G401 (cell line): ENCODE measurements around the gene WDFY1. TPM values are rescaled to one million over a fixed set of nuclear protein-coding genes. Genes with fewer than 3 reads are reported as not detected.

Experiments used
- DNase-seq: peaks from one replicate; pipeline ENCODE4 v3.0.0-alpha.2; 2015; ENCODE audit warnings: low spot score
- in situ Hi-C: cut with HindIII; loops from 2 replicates; pipeline ENCODE4 v1.10.0; 2016; ENCODE audit warnings: low sequenced_read_pairs, mixed read lengths
- total RNA-seq: library from RNA; depleted of rRNA; stranded (reverse); fragments of >200 nt; shearing (Covaris generic); gene quantifications from 2 replicates; pipeline ENCODE4 v1.2.3, GENCODE V29; 2014

Gene WDFY1
- total RNA-seq, 1 experiment from 2014 or later: 108 TPM

DNA sequence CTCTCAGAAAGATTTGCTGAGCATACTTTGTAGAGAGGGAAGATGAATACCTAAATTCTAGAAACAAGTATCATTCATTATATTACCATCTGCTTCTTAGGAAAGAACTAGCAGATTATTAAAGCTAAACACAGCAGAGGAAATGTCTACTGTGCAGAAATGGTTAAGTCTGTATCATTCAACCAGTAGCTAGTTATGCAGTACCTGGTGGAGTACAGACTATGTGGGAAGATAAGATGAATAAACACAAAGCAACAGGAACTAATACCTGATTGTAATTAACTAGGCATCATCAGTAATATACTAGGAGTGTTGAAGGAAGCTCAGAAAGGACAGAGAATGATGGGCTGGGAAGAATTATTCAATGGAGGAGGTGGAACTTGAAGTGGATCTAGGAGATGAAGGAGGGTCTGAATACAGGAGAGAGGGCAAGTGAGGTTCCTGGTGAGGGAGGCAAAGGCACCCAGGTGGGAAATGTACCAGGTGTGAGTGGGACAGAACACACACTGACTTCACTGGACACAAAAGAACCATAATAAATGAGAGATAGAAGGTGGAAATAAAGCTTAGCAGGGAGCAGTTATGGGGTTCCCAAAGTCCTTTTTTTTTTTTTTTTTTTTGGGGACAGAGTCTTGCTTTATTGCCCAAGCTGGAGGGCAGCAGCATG lies 9.5 kb downstream of the WDFY1 start:
- DNase-seq: no peak
- in situ Hi-C loops: no loop called here

GRCh38 chr2:223934870-223935269 lies 10.3 kb downstream of the WDFY1 start:
- in situ Hi-C loops: no loop called here
- no peak for DNase-seq

DNA sequence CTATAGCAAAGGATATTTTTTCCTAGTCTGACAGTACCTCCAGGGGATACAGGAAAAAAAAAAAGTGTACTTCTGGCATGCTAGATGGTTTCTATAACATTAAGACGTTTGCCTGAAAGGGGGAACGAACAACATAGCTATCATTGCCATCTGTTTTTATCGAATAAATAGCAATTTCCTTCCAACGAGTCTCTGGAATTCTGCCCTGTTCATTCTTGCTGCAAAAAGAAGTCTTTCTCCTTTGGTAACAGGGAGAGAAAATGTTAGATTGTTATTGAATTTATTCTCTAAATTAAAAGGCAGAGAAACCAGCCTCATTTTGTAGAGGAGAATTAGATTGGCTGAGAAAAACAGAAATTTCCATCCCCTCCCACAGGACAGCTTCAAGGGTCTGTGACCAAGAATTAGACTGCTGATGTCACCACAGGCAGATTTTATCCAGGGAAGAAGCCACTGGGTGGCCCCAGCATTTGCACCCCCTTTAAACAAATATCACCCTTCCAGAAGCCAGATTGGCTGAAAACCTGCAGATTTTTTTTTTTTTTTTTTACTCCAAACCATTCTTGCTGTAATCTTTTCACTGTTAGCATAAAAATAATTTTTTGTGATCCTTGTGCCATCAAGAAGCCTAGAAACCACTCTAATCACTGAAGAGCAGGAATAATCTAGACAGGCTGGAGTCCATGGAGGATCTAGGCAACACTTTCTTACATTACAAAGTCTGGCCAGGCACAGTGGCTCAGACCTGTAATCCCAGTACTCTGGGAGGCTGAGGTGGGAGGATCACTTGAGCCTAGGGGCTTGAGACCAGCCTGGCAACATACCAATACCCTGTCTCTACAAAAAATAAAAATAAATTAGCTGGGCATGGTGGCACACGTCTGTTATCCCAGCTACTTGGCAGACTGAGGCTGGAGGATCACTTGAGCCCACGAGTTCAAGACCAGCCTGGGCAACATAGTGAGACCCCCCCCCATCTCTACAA lies 12.0 kb downstream of the WDFY1 start:
- DNase-seq: no peak
- in situ Hi-C loops: no loop called here

GRCh38 chr2:223930103-223930976 lies 14.8 kb downstream of the WDFY1 start:
- DNase-seq: peak; percentile 61
- in situ Hi-C loops: no loop called here

DNA sequence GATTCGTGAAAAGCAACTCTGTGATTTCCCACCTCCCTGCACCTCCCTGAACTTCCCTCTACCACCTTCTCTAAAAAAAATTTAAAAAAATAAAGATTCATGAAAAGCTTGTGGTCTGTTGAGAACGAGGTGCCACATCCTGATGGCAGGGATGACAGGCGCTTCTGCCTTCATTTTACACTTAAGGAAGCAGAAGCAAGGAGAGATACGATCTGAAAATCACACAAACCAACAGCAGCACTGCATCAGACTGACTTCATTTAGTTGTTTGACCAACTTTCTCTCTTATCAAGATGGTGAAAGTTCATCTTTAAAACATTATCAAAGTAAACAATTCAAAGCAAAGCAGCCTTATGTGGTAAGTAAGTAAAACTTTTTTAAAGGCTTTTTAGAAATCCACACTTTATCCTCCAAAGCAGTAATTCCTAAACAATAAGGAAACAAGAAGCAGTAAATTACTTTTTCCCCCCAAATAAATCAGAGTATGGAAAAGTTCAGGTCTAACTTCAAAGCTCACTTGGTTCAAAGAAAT lies 15.5 kb downstream of the WDFY1 start:
- no peak for DNase-seq
- in situ Hi-C loops: no loop called here

GRCh38 chr2:223928113-223929006 lies 16.8 kb downstream of the WDFY1 start:
- DNase-seq: no peak
- in situ Hi-C loops: no loop called here

DNA sequence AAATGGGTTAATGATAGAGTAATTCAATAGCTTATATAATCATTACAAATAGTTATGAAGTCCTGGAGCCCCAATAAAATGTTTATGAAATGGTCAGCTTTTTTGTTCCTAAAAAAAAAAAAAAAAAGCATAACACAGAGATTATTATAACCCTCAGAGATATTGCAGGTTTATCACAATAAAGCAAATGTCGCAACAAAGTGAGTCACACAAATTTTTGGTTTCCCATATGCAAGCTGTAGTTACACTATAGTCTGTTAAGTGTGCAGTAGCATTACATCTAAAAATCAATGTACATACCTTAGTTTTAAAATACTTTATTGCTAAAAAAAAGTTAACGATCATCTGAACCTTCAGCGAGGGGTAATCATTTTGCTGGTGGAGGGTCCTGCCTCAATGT lies 20.0 kb downstream of the WDFY1 start:
- in situ Hi-C loops: no loop called here

DNA sequence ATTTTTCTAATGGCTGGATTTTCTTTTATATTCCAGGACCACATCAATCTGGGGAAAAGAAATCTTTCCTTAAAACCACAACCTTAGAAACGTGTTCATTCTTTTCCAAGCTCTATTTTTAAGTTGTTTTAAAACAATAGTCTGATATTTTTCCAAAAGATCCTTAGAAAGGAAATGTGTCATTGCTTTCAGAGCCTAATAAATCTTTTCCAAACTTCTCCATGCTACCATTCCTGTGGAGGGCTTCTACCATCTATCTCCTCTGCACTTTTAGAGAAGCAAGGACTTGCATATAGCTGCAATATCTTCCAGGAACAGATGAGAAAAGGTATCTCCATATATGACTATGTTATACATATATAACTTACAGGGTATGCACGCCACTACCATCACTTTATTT lies 21.2 kb downstream of the WDFY1 start:
- in situ Hi-C loops: no loop called here
- no peak for DNase-seq

More for the DNA sequence above, 20.0 kb downstream of the WDFY1 start:
- no peak for DNase-seq

GRCh38 chr2:223922308-223922707 lies 22.8 kb downstream of the WDFY1 start:
- DNase-seq: no peak
- in situ Hi-C loops: no loop called here

GRCh38 chr2:223921204-223921603 lies 23.9 kb downstream of the WDFY1 start:
- DNase-seq: no peak
- in situ Hi-C loops: no loop called here

DNA sequence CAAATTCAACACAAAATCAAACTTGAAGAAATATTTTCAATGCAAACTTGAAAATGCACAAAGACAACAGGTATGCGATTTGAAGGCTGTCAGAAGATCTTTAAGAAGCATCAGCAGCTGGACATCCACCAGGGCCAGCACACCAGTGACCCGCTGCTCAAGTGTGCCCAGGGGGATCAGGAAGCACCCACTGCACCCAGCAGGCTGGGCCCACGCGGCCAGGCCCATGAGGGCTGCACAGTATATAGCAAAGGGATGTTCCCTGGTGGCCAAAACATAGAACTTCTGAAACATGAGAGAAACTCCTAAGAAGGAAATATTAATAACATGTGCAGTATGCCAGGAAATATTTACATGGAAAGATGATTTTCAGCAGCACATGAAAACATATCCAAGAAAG lies 25.0 kb downstream of the WDFY1 start:
- no peak for DNase-seq
- in situ Hi-C loops: no loop called here

DNA sequence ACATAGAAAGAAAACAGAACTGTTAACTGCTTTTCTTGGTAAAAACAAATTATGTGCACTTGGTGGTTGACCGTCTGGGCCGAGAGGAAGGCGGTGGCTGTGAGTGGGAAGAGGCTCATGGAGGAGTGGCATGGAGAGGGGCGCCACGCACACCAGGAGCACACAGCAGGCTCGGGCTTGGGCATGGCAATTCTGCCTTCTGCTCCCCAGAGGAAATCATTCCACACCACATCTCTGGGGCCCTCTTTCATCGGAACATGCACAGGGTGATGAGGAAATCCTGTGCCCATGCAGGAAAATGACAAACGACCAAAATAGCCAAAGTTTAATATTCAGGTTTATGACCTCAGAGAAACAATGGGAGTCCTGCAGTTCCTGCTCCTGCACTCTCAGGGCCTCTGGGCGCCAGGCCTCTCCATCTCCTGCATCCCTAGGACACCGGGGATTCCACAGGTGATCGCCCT lies 26.4 kb downstream of the WDFY1 start:
- no peak for DNase-seq
- in situ Hi-C loops: no loop called here

DNA sequence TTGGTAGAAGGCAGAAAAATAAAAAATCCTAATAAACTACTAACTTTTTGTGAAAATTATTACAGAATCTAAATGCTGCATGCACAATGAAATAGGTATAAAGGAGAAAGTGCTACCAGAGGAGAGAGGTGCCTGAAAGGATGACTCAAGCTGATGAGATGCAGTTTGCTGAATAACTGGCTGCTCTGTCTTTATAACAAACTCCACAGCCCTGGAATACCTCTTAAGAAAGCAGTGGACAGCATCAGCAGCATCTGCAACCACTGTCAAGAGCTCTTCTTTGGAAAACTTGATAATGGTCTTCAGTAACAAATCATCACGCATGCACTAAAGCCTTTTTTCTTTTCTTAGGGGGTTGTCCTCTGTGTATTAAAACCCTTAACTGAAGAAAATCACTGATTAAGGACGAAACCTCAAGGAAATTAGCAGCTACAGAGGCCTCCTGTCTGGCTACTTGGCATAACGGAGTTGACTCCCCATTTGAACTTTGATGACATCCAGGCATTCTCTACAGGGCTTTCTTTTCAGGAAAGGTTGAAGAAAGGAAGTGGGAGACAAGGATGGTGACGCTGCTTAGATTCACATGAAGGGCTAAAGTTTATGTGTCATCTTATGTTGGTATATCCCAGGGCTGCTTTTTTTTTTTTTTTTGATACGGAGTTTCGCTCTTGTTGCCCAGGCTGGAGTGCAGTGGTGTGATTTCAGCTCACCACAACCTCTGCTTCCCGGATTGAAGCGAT lies 28.8 kb downstream of the WDFY1 start:
- DNase-seq: no peak

DNA sequence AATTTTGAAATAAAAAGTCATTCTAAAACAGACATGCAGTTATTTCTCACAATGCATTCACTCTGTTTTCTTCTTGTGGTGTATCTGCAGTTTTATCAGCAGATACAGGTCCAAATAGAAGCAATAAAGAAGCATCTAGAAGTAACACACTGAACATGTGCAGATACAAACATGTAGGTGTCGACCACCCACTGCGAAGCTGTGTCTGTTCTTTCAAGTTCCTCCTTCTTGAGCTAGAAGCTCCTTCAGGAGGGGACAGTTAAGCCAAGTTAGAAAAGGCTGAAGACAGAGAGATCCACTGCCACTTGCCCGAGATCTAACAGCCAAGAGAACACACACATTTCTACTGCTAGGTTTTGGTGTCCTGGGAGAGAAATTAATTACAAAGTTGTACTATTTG lies 30.1 kb downstream of the WDFY1 start:
- in situ Hi-C loops: no loop called here
- no peak for DNase-seq

More for the DNA sequence above, 28.8 kb downstream of the WDFY1 start:
- in situ Hi-C loops: no loop called here

- in situ Hi-C loops: no loop called here
- no peak for DNase-seq
Observed at GRCh38 chr2:223914324-223914723, 30.8 kb downstream of the WDFY1 start.

DNA sequence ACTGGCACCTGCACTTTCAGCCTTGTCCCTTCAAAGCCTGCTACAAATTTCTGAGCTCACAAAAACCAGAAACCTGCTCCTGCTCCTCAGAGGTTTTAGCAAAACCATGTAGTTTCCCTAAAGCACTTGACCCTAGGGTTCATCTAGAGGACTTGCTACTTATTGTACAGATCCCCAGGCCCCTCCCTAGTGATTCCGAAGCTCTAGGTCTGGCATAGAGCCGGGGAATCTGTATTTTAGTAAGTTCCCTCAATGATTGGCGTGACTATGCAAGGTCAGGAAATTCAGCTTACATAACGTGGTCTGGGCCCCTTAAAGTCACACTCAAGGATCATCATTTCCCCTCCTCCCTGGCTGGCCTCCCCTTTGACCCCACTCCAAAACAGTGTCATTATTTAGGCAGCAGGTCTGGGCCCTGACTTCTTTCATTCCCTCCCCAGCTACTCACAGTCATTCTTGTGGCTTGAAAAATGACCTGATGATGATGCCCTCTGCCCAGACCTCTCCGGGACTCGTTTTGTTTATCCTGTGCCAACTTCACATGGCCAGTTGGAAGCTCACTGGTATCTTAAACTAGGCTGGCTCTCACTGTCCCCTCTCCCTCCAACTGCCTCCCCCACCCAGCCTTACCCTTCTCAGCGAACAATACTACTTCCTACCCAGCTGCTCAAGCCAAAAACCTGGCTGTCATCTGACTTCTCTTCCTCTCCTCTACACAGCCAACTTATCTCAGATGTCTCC lies 36.0 kb downstream of the WDFY1 start:
- in situ Hi-C loops: no loop called here
- DNase-seq: no peak
